ENCODE data around the gene DGKD.
"Not testable (repeated sequence)": the region's sequence is repeated elsewhere in the genome, so short reads cannot be mapped to it uniquely, and the experiment has no call there.

Gene DGKD

DNA sequence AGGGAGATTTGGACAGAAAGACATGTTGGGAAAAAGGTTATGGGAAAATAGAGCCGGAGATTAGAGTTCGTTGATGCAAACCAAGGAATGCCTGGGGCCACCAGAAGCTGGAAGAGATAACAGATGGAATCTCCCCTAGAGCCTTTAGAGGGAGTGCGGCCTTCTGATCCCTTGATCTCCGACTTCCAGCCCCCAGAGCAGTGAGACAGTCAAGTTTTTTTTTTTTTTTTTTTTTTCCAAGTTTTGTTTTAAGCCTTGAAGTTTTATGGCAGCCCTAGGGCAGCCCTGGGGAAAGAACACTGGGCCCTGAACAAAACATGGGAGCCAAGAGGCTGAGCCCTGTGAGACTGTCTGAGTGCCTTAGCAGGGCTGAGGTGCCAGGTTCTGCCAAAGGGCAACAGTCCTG is 6.5 kb downstream of the DGKD start:
- DNase-seq (ENCODE audit: low read depth in 2 of 2) = no peak

DNA sequence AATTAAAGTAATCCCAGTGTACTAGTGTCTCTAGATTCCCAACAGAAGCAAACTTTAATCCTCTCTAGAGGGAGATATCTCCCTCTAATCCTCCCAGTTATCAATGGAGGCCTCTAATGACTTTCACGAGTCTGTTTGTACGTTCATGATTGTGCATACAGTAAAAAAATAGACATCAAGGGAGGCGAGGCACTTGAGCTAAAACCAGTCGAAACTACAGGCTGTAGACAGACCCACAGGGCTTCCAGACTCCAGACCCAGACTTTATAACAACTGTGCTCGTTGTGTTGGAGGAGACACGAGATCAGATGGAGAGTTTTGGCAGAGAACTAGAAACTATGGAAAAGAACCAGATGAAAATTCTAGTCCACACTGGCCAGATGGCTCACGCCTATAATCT is 7.0 kb downstream of the DGKD start:
- no peak for DNase-seq (ENCODE audit: low read depth in 2 of 2)

DNA sequence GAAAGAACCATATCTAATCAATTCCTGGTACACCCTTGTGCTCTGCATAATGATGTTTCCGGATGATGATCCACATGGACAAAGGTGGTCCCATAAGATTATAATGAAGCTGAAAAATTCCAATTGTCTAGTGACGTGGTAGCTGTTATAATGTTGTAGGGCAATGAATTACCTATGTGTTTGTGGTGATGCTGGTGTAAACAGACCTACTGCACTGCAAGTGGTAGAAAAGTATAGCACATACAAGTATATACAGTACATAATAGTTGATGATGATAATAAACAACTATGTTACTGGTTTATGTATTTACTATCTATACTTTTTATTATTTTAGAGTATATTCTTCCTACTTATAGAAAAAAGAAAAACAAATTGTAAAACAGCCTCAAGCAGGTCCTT is 8.4 kb downstream of the DGKD start:
- no peak for DNase-seq (ENCODE audit: low read depth in 2 of 2)

DNA sequence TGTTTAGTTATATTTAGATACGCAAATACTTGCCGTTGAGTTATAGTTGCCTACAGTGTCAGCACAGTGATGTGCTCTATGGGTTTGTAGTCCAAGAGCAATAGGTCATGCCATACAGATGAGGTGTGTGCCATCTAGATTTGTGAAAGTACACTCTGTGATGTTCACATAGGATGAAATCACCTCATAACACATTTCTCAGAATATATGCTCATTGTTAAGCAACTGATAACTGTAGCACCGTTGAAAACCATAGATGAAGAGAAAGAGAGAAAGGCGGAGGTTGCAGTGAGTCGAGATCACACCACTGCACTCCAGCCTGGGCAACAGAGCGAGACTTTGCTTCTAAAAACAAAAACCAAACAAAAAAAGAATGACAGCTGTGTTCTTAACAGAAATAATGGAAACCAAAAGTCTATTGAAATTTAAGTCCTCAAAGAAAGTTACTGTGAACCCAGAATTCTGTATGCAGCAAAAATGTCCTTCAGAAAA is 9.5 kb downstream of the DGKD start:
- no peak for DNase-seq (ENCODE audit: low read depth in 2 of 2)

DNA sequence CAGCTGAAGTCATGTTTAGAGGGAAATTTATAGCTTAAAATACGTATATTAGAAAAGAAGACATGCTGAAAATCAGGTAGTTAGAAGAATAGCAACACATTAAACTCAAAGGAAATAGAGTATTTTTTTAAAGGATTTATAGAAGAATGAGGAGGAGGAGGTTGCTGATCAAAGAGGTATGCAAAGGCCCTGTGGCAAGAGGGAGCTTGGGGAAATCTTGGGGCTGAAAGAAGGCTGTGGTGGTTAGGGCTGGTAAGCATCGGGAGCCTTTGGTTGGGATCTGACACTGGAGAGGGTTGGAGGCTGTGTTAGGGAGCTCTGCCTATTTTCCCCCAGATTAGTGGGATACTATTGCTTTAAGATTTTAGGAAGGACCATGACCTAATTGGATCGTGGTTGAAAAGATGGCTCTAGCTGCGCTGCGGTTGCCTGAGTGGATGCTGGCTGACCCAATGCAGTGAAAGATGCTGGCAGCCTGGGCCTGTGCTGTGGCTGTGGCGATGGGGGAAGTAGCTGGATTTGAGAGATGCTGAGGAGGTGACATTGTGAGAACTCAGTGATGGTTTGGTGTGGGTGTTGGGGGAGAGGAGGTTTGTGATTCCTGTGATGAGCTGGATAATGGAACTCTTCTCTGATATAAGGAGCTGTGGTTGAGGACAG is 11.7 kb downstream of the DGKD start:
- DNase-seq (ENCODE audit: low read depth in 2 of 2) = no peak

DNA sequence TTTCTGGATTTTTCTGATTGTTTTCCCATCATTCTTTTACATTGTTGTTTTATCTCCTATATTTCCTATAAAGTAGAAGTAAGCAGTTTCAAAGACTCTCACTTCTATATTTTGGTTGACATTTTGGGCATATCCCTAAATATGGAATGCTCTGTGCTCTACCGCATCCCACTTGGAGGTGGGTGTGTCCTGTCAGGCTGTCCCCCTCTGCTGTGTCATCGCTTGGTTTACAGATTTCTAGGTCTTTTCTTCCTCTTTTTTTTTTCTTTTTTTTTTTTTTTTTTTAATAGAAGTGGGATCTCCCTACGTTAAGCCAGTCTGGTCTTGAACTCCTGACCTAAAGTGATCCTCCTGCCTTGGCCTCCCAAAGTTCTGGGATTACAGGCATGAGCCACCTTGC is 13.3 kb downstream of the DGKD start:
- no peak for DNase-seq (ENCODE audit: low read depth in 2 of 2)

DNA sequence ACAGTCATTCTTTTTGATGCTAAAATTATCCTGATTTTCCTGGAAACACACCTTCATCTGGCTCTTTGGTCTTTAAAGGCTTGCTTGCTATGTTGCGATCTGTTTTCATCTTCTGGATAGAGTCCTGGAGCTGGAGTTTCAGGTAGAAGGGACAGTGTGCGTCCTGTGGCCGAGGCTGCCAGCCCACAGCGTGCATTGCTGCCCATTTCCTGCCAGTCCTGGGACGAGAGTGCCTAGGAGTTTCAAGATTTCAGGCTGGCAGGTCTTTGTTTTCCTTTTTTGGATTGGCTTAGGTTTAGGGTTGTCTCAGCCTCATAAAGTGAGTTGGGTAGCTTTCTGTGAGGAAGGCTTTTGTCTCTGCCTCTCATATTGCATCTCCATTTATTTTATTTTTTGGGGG is 14.5 kb downstream of the DGKD start:
- DNase-seq (ENCODE audit: low read depth in 2 of 2) = no peak

DNA sequence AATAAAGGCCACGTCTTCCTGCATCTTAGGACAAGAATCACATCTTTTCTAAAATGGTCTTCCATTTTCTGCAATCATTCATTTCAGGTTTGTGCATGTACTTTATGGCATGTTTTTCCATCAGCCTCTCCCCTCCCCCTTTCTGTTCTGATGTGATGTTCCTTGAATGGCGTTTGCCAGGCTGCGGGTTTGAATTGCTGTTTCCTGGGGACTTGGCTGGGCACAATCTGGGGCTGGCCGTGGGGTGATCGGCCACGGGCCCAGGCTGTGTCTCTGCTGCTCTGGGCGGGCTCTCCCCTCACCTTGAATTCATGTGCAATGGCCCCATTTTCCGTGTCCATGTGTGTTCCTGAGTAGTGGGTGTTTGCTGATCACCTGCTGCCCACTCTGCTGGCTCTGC is 15.2 kb downstream of the DGKD start:
- DNase-seq (ENCODE audit: low read depth in 2 of 2) = no peak

DNA sequence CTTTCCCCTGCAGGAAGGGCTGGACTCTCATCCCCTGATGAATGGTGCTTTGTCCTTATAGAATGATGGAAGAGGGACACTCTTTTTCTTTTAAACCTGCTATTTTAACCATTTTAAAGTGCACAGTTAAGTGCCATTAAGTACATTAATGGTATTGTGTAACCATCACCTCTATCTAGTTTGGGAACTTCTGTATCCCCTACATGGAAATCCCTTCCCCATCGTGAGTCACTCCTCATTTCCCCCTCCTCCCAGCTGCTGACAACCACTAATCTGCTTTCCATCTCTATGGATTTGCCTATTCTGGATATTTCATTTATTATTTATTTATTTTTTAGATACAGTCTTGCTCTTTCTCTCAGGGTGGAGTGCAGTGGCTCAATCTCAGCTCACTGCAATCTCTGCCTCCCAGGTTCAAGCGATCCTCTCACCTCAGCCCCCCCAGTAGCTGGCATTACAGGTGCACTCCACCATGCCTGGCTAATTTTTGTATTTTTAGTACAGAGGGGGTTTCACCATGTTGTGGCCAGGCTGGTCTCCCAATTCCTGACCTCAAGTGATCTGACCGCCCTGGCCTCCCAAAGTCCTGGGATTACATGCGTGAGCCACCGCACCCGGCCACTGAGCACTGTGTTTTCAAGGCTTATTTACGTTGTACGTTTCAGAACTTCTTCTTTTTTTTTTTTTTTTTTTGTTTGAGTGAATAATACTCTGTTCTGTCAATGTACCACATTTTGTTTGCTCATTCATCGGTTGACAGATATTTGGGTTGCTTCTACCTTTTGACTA is 15.8 kb downstream of the DGKD start:
- DNase-seq (ENCODE audit: low read depth in 2 of 2) = no peak

DNA sequence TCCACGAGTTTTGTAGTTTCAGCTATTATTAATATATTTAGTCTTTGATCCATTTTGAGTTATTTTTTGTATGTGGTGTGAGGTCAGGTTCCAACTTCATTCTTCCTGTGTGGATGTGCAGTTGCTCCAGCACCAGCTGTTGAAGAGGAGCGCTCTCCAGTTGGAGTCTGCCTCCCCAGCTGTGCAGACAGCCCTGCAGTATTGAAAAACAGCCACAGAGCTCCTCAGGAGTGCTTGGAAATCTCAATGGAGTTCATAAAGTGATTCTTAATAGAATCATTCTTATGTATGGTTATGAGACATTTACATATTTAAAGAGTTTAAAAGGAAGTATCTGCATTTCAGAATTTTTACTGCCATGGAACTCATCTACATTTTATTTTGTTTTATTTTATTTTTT is 17.3 kb downstream of the DGKD start:
- no peak for DNase-seq (ENCODE audit: low read depth in 2 of 2)

DNA sequence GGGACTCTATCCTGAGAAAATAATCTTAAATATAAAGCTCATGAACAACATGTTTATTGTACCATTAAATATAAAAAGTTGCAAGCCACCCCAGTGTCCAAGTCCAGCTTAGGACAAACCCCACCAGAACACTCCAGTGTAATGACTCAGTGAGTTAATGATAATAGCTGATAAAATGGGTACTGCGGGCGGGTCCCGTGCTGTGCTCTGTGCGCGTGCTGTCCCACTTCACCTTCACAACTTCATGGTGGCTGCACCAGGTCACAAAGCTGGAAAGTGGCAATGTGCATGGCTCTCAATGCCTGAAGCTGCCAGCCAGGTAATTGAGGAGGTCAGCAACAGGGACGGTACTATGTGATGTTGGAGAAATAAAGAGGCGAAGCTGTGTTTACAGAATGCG is 18.6 kb downstream of the DGKD start:
- DNase-seq (ENCODE audit: low read depth in 2 of 2) = no peak

DNA sequence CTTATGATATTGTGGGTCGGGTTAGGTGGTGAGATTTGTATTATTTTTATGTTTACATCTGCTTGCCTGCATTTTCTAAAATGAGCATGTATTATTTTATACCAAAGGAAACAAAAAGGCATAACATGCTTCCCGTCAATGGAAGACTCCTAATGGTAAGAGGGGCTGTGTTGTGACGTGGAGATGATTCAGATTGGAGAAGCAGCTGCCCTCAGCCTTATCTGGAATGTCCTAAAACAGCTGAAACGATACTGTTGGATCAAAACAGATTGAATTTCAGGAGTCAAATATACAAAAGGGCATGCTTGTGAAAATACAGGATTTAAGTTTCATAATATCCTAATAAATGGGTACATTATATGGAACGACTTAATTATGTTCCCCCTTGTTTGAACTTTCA is 19.0 kb downstream of the DGKD start:
- DNase-seq (ENCODE audit: low read depth in 2 of 2) = no peak

DNA sequence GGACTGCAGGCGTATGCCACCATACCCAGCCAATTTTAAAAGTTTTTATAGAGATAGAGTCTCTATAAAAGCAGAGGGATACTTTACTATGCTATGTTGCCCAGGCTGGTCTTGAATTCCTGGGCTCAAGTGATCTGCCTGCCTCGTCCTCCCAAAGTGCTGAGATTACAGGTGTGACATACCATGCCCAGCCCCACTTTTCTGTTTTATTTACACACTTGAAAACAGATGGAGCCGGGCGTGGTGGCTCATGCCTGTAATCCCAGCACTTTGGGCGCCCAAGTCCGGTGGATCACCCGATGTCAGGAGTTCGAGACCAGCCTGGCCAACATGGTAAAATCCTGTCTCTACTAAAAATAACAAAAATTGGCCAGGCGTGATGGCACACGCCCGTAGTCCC is 20.5 kb downstream of the DGKD start:
- DNase-seq (ENCODE audit: low read depth in 2 of 2) = not testable (repeated sequence)

DNA sequence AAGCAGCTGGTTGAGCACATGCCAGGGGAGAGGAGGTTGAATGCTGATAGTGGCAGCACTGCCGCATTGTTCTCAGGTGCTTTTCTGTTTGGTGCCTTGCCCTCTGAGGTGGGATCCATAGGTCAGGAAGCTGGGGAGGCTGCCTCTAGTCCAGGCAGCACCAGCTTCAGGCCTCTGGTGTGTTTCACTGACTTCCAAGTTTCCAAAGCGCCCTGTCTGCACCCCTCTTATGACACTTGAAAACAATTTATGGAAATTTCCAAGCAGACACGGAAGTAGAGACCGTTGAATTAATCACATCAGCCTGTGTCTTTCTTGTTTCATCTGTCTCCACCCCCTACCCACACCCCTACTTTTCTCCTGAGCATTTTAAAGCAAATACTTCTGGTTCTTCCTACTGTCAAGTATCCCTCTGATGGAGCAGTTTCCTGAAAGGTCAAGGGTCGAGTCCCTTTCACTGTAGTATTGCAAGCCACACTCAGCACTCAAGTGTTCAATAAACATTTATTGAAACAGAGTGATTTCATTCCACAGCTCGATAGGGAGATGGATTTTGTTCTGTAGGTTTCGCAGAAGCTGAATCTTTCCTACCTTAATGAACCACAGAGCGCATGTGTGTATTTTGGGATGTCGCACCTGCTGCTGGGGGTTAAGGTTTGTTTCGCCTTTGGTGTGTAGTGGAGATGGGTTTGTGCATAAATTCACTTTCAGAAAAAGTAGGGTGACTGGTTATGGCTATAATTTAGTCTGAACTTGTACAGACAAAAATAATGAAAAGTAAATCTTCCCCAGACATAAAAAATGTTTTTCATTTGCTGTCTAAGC is 21.4 kb downstream of the DGKD start:
- no peak for DNase-seq (ENCODE audit: low read depth in 2 of 2)

DNA sequence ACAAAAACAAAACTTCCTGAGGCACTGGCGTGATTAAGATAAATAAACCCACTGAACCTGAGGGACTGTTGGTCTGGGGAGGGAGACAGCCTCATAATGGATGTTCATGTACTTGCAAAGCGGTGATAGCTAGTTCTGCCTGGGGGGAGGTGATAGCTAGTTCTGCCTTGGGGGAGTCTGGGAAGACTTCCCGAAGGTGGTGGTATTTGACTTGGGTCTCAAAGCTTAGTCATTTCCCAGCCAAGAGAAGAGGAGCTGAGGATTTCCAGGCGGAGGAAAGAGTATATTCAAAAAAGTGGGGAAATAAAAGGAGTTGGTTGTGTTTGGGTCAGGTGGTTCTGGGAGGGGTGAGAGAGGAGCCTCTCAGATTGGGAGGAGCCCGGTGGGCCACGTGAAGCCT is 24.7 kb downstream of the DGKD start:
- no peak for DNase-seq (ENCODE audit: low read depth in 2 of 2)

DNA sequence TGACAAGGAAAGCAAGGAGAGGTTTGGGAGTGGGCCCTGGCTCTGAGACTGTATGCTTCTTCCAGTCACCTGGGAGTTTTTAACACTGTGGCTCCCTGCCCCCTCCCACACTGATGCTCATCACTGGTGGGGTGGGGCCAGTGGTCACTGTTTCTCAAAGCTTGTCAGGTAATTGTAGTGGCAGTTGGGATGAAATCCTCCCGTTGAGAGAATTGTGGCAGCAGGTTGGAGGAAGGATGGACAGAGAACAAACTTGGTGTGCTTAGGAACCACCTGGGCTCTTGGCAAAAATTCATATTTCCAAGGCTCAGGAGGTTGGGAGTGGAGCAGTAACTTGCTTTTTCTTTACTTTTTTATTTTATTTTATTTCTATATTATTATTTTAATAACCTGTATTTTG is 25.1 kb downstream of the DGKD start:
- DNase-seq (ENCODE audit: low read depth in 2 of 2) = no peak

DNA sequence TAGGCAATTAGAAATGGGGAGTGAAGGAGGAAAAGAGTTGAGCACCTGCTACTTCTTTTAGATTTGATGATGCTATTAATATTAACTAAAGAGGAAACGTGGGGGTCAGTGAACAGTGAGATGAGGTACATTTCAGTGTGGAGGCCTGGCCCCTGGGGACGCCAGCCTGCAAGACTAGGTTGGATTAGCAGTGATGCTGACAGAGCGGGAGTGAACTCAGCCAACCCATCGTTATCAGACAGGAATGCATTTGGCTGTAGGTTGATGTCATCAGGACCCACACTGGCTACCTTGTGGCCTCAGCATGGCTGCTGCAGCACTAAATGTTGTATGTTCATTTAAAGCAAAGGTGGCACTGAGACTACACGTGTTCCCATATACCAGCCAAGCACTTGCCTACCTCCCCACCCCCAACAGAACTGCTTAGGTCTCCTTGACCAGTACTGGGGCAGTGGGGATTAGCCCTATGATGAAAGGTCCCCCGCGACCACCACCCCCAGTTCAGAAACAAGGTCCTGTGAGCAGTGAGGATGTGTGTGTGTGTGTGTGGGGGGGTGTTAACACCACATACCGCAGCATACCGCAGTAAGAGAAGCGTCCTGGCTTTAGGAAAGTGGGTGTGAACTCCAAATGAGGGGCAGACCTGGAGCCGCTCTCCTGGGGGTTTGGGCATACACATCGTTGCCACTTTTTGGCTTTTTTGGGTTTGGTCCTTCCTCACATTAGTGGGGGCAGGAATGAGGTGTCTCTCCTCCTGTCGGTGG is 26.0 kb downstream of the DGKD start:
- DNase-seq (ENCODE audit: low read depth in 2 of 2) = no peak

DNA sequence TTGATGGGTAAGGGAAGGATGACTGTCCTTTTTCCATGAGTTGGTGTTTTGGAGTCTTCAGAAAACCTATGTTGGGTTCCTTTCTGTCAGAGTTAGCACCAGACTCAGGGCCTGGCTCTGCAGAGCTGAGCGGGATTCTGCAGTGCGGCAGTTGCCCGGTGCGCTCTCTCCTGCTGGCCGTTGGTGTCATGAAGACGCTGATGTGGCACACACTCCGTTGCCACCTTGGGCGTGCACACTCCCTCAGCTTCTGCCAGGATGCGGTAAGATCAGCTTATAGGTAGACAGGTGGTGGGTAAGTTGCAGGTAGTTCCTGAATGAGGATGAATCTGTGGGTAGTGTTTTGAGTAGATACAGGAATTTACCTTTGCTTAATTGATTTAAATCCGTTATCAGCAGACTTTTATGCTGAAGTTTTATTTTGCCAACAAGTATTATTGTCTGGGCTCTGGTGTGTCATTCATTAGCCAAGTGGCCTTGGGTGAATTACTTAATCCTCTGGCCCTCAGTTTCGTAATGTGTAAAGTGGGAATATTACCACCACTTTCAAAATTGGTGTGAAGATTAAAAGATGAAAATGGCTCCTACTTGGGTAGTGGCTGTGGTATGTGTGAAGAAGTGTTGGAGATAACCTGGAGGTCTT is 26.8 kb downstream of the DGKD start:
- no peak for DNase-seq (ENCODE audit: low read depth in 2 of 2)

DNA sequence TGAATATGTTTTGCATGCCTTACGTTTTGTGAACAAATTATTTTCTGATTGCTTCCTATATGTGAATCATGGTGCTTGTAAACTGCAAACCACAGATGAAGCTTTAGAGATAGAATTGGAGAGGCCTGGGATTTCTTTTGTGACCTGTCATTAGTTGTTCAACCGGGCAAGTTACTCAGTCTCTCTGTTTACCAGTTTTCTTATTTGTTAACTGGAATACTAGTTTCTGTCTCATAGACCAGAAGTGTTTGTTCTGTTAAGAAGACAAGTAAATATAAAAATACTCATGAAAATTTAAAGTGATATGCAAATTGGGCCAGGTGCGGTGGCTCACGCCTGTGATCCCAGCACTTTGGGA is 27.3 kb downstream of the DGKD start:
- no peak for DNase-seq (ENCODE audit: low read depth in 2 of 2)

DNA sequence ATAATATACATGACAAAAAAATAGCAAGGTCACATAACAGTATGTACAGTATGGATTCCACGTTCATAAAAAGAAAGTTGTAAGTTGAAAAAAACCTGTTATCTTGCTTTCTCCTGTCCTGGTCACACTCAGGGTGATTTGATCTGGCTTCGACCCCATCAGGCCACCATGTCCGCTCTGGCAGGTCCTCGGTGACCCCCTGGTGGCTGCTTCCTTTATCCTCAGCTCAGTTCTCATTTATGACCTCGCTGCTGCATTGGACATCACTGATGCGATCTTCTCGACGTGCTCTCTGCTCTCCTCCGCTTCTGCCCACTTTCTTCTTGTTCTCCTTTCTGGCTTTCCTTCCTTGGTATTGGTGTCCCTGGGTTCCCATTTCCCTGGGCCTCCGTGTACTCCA is 29.7 kb downstream of the DGKD start:
- no peak for DNase-seq (ENCODE audit: low read depth in 2 of 2)

DNA sequence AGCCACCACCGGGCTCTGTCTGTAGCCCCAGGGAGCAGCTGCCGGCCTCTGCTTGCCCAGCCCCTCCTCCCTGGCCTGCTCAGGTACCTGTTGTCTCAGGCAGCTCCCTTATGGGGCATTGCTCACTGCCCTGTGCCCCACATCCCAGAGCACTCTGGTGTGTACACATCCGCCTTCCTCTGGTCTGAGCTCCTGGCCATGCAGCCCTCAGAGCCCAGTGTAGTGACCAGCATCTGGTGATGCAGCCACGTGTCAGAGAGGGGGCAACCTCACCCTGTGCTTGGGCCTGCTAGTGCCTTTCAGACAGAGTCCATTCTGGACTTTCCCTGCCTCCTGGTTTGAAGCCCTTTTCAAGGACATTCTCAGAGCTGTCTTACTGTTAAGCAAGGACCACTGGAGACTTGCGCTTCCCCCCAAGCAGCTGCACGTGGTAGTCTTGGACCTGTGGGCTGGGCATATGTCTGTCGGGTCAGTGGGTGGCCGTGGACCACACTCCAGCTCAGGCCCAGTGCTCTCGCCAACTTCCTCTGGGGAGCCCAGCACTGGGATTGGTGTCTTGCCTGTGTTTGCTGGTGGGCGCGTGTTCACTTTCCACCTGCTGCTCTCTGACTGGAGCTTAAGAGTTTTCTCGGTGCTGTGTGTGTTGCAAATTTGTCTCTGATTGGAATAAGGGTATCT is 30.7 kb downstream of the DGKD start:
- no peak for DNase-seq (ENCODE audit: low read depth in 2 of 2)
